T47D (cell line): ENCODE results near the gene TRIP10.

Experiments
- DNase-seq, 2 experiments: peaks; one replicate each; pipeline versions ENCODE4 v3.0.0 to v3.0.0-alpha.2; 2011 to 2012; ENCODE audit warnings: low read depth in 1 of 2, low spot score in 1 of 2
- JUND ChIP-seq: IDR thresholded peaks from 2 replicates; pipeline ENCODE4 v1.6.1; 2012; ENCODE audit warnings: low read depth
- in situ Hi-C: cut with HindIII; loops from 2 replicates; pipeline ENCODE4 v1.10.0; 2016; ENCODE audit warnings: low sequenced_read_pairs, low pct_unique_long_range_greater_than_20kb

The TRIP10 gene

DNA sequence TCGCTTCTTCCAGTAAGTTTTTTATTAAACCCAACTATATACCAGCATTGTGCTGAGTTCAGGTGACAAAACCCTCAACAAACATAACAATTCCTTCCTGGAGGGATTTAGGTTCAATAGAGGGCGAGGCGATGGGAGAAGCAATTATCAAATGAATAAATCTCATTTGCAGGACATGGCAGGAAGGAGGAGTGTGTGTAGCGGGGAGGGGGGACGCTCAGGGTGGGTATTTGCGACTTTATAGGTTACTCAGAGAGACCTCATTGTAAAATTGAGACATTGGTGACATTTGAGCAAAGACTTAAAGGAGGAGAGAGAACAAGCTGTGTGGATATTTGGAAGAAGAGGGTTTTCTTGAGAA, 22.9 kb upstream of the TRIP10 start:
- DNase-seq: no peak
- in situ Hi-C loops: no loop called here
- no peak for TF ChIP-seq JUND

DNA sequence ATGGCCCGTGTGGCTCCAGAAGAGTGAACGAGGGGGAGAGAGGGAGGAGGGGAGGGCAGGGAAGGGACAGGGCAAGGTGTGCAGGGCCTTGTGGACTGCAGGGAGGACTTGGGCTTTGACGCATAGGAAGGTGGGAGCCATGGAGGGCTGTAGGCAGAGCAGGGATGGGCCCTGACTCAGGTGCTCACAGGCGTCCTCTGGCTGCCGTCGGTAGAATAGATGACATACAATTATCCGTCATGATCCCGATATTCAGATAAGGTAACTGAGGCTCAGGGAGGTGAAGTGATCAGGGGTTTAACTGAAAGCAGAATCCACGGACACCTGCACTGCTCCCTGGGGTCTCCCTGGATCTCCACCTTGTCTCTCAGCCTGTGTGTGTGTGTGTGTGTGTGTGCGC, 22.4 kb upstream of the TRIP10 start:
- in situ Hi-C loops: no loop called here
- TF ChIP-seq JUND: no peak
- DNase-seq: no peak

GRCh38 chr19:6717441-6717971, 22.0 kb upstream of the TRIP10 start:
- no peak for TF ChIP-seq JUND
- in situ Hi-C loops: no loop called here
- DNase-seq: peak in 1 of 2 experiments; percentile 30

- in situ Hi-C loops: no loop called here
- no peak for DNase-seq
Measured at GRCh38 chr19:6718111-6718740, 21.3 kb upstream of the TRIP10 start.

DNA sequence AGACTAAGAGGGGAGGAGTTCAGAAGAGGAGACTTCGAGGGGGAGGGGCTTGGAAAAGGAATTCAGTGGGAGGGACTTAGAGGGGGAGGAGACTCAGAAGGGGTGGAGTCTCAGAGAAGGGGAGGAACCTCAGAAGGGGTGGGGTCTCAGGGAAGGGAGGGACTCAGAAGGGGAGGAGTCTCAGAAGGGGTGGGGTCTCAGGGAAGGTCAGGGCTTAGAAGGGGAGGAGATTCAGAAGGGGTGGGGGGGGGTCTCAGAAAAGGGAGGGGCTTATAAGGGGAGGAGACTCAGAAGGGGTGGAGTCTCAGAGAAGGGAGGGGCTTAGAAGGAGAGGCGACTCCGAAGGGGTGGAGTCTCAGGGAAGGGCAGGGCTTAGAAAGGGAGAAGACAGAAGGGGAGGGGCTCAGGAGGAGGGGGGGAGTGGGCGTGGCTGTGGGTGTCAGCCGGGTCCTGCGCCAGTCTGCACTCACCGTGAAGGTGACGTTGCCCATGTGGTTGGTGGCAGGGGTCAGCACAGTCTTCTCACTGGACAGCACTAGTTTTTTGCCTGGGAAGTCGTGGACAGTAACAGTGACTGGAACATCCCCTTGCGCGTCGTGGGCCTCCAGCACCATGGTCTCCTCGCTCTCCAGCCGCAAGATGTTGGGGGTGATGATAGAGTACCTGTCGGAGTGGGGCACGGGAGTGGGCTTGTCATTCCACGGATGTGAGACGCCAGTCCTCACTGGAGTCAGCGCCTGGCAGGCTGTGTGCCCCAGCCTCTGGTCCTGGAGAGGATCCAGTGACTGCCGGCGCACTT, 20.5 kb upstream of the TRIP10 start:
- peak; percentile 50 to 97 for DNase-seq
- no peak for TF ChIP-seq JUND
- in situ Hi-C loops: no loop called here

More at GRCh38 chr19:6718111-6718740, 21.3 kb upstream of the TRIP10 start:
- no peak for TF ChIP-seq JUND

GRCh38 chr19:6719540-6719861, 20.0 kb upstream of the TRIP10 start:
- TF ChIP-seq JUND: no peak
- DNase-seq: no peak
- in situ Hi-C loops: no loop called here

DNA sequence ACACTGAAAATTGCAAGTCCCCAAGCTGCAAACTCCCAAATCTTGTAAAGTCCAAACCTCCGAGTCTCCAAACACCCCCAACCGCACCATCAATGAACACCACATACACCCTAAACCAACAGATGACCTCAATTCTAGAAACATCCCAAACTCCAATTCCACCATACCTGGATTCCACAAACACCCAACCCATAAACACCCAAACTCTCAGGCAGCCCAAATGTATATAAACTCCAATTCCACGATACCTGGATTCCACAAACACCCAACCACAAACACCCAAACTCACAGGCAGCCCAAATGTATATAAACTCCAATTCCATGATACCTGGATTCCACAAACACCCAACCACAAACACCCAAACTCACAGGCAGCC, 19.5 kb upstream of the TRIP10 start:
- DNase-seq: no peak
- in situ Hi-C loops: no loop called here
- no peak for TF ChIP-seq JUND

GRCh38 chr19:6720369-6721137, 18.9 kb upstream of the TRIP10 start, which contains the start of gene C3:
C3 (minus strand) TSS chr19:6720650; CDS start chr19:6720589, 61 bp downstream.
- DNase-seq: no peak
- TF ChIP-seq JUND: no peak
- in situ Hi-C loops: no loop called here

GRCh38 chr19:6721138-6721474, 18.4 kb upstream of the TRIP10 start:
- no peak for DNase-seq
- in situ Hi-C loops: no loop called here
- TF ChIP-seq JUND: no peak

DNA sequence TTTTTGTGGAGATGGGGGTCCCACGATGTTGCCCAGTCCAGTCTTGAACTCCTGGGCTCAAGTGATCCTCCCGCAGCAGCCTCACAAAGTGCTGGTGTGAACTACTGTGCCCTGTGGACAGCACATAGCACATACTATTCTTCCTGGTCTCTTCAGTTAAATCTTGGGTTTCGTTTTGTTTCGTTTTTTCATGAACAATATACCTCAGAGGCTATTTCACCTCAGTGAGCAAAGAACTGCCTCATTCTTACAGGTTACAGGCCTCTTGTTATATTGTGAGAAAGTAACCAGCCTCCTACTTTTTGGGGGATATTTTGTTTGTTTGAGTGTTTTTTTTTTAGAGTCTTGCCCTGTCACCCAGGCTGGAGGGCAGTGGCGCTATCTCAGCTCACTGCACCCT, 17.7 kb upstream of the TRIP10 start:
- in situ Hi-C loops: no loop called here
- peak in 1 of 2 experiments; percentile 26 for DNase-seq
- TF ChIP-seq JUND: no peak

DNA sequence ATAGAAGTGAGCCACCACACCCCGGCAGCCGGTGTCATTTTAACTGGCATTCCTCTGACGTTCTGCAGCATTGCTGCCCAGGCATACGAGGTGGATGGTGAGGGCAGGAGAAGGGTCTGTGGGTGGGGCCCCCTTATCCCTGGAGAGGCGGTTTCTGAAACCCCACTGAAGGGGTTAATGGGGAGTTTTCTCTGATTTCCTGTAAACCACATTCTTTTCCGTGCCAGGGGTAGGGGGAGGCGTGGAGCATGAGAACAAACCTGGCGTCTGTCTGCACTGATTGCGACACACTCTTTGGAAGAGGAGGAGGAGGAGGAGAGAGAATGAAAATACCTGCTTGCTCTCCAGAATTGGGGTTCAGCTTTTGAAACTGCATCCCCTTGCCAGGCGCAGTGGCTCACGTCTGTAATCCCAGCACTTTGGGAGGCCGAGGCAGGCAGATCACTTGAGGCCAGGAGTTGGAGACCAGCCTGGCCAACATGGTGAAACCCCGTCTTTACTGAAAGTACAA, 16.3 kb upstream of the TRIP10 start:
- in situ Hi-C loops: no loop called here
- TF ChIP-seq JUND: no peak
- DNase-seq: peak in 1 of 2 experiments; percentile 52

DNA sequence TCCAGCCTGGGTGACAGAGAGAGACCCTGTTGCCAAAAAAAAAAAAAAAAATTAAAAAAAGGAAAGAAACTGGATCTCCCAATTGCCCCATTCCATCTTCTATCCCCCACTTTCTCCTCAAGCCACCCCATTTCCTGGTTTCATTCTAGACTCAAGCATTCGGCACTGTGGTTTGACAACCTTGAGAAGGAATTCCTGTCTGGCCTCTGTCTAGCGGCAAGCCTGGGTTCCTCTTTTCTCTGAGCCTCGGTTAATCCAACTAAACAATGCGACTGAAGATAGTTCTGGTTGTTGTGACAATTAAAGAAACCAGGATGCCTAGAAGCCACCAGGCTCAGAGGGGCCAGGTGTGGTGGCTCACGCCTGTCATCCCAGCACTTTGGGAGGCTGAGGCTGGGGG, 15.7 kb upstream of the TRIP10 start:
- no peak for TF ChIP-seq JUND
- DNase-seq: peak in 1 of 2 experiments; percentile 36
- in situ Hi-C loops: no loop called here
